ENCODE results near the gene SFT2D1.

Gene SFT2D1

DNA sequence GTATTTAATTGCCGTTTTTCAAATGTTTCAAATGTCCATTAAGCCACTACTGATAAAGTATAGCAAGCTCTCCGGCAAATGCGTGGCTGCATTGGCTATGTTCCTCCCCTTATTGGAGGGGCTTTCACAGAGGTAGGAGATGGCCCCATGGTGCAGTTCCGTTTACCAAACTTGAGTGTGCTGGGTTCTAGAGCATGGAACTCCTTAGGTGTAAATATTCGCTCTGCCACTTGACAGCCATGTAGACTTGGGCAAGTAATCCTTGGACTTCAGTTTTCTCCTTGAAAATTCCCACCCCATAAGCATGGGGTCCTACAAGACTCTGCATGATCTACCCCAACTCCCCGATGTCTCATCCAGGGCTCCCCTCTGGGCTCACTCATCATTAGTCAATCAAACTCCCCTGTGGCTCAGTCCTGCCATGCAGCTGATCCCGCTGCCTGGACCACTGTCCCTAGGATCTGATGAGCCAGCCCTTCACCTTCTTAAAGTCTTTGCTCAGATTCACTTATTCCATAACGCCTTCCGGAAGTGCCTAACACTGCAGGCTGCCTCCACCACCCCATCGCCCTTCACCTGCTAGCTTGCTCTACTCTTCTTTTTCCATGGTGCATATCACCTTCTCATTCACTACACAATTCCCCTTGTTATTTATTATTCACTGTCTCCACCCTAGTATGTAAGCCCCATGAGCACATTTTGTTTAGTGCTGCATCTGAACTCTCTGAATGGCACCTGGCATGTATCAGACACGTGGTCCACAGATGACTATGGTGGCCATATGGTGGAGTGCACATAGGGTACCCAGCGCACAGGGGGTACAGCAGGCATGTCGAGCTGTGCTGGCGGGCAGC is 52.9 kb downstream of the SFT2D1 start:
- TF ChIP-seq, protein P1, sequence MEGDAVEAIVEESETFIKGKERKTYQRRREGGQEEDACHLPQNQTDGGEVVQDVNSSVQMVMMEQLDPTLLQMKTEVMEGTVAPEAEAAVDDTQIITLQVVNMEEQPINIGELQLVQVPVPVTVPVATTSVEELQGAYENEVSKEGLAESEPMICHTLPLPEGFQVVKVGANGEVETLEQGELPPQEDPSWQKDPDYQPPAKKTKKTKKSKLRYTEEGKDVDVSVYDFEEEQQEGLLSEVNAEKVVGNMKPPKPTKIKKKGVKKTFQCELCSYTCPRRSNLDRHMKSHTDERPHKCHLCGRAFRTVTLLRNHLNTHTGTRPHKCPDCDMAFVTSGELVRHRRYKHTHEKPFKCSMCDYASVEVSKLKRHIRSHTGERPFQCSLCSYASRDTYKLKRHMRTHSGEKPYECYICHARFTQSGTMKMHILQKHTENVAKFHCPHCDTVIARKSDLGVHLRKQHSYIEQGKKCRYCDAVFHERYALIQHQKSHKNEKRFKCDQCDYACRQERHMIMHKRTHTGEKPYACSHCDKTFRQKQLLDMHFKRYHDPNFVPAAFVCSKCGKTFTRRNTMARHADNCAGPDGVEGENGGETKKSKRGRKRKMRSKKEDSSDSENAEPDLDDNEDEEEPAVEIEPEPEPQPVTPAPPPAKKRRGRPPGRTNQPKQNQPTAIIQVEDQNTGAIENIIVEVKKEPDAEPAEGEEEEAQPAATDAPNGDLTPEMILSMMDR (IDR thresholded peaks at IDR 0.05) = no peak

DNA sequence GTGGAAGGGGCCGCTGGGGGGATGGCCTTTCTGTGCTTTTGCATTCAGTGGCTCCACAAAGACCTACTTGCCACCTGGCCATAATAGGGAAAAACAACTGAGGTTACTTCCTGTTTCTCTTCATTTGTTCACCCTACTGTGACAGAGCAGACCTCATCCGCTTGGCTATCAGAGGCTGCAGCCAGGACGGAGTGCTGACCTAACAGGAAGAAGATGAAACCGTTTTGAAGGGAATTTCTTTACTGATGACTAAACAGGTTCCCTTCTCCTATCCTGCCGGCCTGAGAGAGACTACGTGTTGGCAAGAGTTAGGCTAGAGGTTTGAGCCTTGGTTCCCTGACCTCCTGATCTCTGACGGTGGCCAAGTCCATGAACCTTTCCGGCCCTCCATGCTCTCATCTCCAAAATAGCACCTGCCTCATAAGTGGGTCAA is 55.5 kb downstream of the SFT2D1 start:
- TF ChIP-seq, protein P1 (IDR thresholded peaks at IDR 0.05) = no peak

DNA sequence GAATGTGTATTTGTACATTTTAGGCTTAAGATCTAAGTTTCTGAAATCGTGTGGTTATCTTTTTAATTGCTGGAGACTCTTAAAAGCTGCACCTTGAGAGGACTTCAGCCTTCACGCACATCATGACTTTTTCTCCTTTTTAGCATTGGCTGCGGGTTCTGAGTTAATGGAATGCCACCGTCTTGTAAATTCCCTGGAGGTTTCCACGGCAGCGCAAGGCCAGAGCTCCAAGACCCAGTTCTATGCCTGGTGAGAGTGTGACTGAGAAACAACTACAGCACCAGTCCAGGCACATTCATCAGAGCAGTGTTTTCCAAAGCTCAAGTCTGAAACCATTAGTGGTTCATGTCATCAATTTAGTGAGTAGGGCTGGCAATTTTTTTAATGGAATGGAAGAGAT is 57.1 kb downstream of the SFT2D1 start:
- TF ChIP-seq, protein P1 (IDR thresholded peaks at IDR 0.05) = no peak

DNA sequence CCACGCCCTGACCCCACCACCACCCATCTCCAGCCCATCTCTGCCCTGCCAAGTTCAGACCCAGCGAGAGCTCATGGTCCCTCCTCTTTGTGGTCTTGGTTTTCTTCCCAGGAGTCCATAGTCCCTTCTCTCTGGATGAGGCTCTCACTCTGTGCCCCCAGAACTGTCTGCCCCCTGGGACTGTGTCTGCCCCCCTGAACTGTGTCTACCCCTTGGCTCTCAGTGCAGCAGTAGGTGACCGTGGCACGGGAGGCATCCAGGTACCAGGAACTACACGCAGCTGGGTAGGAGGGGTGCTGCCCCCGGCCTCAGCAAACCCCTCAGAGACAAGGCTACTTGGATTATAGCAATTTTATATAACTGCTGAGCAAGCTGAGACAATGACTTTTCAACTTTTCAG is 57.7 kb downstream of the SFT2D1 start:
- TF ChIP-seq, protein P1 (IDR thresholded peaks at IDR 0.05) = no peak

DNA sequence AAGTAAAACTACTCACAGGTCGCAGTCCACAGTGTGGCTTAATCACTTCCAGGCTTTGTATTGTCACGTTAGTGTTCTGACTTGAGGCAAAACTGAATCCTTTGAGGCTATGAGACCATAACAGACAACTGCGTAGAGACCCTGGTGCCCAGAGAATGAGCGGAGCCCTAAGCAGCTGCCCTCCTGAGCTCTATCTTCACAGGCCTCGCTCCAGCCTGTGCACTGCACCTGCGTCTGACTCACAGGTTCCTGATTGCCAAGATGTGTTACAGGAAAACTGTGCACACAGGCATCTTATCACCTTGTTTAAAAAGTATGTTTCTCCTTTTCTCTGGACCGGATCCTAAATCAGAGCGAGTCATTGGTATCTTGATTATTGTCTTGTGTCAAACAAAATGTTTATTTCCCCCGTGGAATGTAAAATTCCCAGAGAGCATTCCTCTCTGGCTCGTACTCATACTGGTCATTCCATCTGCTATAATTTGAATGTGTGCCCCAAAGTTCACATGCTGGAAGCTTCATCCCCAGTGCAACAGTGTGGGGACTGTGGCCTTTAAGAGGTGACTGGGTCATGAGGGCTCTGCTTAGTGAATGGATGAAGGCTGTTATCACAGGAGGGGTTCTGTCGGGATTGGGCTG is 59.8 kb downstream of the SFT2D1 start:
- TF ChIP-seq, protein P1 (IDR thresholded peaks at IDR 0.05) = no peak

DNA sequence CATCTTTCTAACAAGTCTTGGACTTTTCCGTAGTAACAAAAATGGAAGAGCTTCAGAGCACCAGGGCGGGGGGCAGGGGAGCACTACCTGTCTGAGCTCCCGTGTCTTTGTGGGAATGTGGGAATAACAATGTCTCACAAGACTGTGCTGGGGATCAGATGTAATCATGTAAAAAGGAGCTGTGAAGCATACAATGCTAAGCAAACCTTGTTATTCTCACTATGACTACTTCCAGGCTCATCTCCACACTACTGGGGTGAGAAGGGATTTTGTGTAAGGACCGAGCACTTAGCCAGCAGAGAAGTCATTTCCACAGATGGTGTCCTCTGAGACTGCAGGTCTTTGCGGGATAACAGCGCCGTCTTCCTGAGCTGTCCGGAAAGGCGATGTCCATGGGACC is 61.2 kb downstream of the SFT2D1 start:
- TF ChIP-seq, protein P1 (IDR thresholded peaks at IDR 0.05) = no peak

DNA sequence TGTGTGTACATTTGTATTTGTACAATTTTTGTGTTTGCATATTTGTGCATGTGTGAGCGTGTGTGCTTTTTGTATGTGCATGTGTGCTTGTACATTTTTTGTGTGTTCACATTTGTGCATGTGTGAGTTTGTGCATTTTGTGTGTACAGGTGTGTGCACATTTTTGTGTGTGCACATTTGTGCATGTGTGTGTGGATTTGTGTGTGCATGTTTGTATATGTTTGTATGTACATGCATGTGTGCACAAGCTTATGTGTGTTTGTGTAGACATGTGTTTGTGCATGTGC is 63.0 kb downstream of the SFT2D1 start:
- TF ChIP-seq, protein P1 (IDR thresholded peaks at IDR 0.05) = no peak
